LNCaP clone FGC (cell line): ENCODE measurements around the gene HSF2.

Experiments used
- DNase-seq: peaks from one replicate; pipeline ENCODE4 v3.0.0-alpha.2; 2011; ENCODE audit warnings: low read depth
- H3K4me3 ChIP-seq: 2 replicates; pipeline ENCODE4 v1.5.1; 2011; ENCODE audit warnings: mild to moderate bottlenecking, low read depth, low read length, control low read depth
- CTCF ChIP-seq: IDR thresholded peaks from 2 replicates; pipeline ENCODE4 v1.5.1; 2012; ENCODE audit warnings: mild to moderate bottlenecking; ENCODE audit not compliant: control insufficient read depth, insufficient read depth; ENCODE audit errors: extremely low read depth

Gene HSF2

GRCh38 chr6:122399348-122400120, at the start of gene HSF2:
Gene HSF2 (plus strand): TSS chr6:122399652. CDS start chr6:122399738, 86 bp downstream.
- peak; percentile 92 for DNase-seq
- peak within 1 kb of the TSS; percentile 91 for H3K4me3 ChIP-seq
- TF ChIP-seq CTCF = peak; percentile 31

GRCh38 chr6:122352981-122353664, 46.3 kb upstream of the HSF2 start:
- no peak for TF ChIP-seq CTCF
- DNase-seq = no peak
- H3K4me3 ChIP-seq = no peak overlapping the region

- DNase-seq = no peak
- TF ChIP-seq CTCF = no peak
- H3K4me3 ChIP-seq = no peak overlapping the region
These were observed 38.6 kb upstream of the HSF2 start for GRCh38 chr6:122360809-122361208.

GRCh38 chr6:122361314-122361979, 38.0 kb upstream of the HSF2 start:
- no peak for TF ChIP-seq CTCF
- no peak overlapping the region for H3K4me3 ChIP-seq
- no peak for DNase-seq

- no peak for TF ChIP-seq CTCF
- no peak for DNase-seq
- no peak overlapping the region for H3K4me3 ChIP-seq
These were observed 35.5 kb upstream of the HSF2 start for GRCh38 chr6:122363769-122364483.

- no peak for TF ChIP-seq CTCF
- no peak overlapping the region for H3K4me3 ChIP-seq
- DNase-seq = no peak
These were observed 33.6 kb upstream of the HSF2 start for GRCh38 chr6:122365775-122366403.
